ENCODE data around the gene CELF6.
"Not testable (repeated sequence)": the region's sequence is repeated elsewhere in the genome, so short reads cannot be mapped to it uniquely, and the experiment has no call there.

Gene CELF6

DNA sequence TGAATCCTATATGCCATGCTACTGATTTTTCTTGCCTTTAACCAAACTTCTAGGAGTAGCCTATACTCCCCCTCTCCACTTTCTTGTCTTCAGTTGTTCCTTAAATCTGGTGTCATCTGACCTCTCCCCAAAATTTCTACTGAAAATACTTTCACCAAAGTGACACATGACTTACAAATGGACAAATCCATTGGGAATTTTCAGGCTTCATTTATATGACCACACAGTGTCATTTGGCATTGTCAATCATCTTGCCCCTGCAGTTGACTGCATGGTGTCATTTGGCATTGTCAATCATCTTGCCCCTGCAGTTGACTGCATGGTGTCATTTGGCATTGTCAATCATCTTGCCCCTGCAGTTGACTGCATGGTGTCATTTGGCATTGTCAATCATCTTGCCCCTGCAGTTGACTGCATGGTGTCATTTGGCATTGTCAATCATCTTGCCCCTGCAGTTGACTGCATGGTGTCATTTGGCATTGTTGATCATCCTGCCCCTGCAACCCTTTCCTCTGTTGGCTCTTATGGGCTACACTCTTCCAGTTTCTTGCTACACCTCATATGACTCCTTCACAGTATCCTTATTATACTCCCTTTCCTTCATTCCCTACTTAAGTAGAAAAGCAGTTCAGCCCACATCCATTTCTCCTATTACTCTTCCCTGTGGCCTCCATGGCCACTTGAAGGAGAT is 44.2 kb downstream of the CELF6 start:
- FAIRE-seq; DNase-seq (ENCODE audit: extremely low spot score, insufficient read length, low read depth): not testable (repeated sequence)

DNA sequence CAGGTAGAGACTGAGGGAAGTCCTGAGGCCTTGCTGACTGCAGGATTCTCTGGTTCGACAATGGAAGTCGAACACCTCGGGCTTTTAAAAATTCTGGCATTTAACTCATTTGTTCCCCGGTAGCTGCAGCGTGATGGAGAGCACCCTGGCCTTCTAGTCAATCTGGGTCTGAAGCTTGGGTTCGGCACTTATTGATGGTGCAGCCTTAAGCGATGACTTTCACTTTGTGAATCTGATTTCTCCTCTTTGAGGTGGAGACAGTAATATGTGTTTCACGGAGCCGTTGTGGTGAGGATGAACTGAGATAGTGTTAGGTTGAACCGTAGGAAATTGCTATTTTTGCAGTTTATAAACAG is 47.0 kb downstream of the CELF6 start:
- FAIRE-seq, result peak; percentile 5
- no peak for DNase-seq (ENCODE audit: extremely low spot score, insufficient read length, low read depth)

DNA sequence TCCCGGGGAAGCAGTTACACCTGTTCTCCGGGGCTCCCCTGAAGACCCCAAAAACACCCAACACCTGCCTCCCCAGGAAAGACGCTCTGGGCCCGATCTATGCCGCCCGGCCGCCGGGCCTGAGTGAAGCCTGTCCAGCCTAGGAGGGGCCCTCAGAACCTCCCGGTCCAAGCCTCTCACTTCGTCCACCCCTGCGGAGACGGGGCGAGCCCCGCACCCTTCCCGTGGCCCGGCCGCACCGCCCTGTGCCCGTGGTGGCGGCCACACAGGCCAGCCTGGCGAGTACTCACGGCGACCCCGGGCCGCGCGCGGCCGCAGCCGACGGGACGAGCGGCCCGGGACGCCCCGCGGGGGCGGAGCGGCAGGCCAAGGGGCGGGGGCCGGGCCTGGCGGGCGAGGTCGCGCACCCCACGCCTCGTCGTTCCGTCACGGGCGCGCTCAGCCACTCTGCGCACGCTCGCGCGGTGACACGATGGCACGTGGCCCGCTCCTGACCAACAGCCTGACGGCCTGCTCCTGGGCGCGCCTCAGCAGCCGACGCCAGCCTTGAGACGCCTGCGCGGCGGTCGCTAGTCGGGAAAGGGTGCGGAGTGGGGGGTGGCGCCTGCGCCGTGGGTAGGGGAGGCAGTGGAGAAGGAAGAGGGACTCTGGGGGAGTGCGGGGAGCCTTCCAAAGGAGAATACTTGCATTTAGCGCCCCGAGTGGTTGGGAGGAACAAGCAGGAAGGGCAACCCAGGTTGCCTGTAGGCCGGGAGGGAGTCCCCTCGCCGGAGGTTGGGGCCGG is 47.6 kb downstream of the CELF6 start, which contains the start of gene PARP6:
TSS of gene PARP6 (minus strand) at position 342 of the 784 bp plus-strand sequence. CDS start 5,077 bp downstream, outside the sequence.
- DNase-seq (ENCODE audit: extremely low spot score, insufficient read length, low read depth), result peak; percentile 97
- FAIRE-seq, result peak; percentile 95

DNA sequence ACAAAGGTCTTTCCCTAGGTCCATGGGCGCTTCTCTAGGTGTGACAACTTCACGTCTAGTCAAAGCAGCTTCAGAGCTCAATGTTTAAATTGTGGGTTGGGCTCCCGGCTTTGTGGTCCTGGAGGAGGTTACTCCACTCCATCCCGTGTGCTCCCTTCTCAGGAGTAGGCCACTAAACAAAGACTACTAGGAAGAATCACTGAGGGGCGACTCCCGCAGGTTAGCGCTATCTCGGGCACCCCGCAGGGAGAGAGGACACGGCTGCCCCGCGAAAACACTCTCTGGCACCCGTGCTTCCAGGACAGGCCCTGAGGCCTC is 48.1 kb downstream of the CELF6 start:
- DNase-seq (ENCODE audit: extremely low spot score, insufficient read length, low read depth) (no peak), FAIRE-seq (peak; percentile 9)

DNA sequence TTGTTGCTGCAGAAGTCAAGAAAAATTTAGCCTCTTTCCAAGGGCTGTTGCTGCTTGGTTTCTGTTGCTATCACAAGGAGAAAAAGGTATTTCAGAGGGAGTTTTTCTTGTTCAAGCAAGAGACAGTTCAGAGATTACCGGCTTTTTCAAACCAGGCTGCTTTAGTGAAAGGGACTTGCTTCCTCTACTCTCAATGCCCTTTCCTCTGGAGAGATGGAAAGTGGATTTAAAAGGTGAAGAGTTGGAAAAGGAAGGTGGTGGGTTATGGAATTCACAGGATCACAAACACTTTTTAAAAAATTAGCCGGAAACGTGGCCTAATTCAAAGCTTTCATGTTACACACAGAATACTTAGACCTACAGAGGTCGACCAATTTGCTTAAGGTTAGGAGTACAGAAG is 48.7 kb downstream of the CELF6 start:
- DNase-seq (ENCODE audit: extremely low spot score, insufficient read length, low read depth) (no peak), FAIRE-seq (no peak)

DNA sequence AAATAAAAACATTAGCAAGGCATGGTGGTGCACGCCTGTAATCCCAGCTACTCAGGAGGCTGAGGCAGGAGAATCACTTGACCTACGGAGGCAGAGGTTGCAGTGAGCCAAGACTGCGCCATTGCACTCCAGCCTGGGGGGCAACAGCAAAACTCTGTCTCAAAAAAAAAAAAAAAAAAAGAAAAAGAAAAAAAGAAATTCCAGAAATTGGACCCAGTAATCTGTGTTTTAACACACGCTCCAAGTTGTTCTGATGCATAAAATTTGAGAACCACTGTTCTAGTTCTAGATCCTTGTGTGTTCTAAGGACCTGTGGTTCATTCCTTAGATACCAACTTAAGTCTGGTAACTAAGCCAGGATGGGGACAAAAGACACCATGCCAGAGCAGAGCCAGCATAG is 50.2 kb downstream of the CELF6 start:
- DNase-seq (ENCODE audit: extremely low spot score, insufficient read length, low read depth), result no peak
- FAIRE-seq, result no peak

DNA sequence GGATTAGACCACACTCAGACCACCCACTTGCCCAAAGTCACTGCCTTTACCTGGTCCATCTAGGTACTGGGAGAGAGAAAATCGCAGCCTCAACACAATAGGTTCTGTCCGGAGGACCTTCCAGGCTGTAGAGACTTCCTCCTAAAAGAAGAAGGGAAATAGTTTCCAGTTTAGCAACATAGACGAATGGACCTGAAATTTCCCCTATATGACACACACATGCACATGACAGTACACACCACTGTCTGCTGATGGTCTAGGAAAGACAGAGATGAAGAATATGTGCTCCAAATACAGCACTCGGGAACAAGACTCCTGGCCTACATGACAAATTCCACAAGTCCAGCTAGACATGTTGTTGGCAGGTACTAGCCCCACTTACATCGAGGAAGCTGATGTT is 54.9 kb downstream of the CELF6 start:
- FAIRE-seq, result no peak
- DNase-seq (ENCODE audit: extremely low spot score, insufficient read length, low read depth), result no peak

DNA sequence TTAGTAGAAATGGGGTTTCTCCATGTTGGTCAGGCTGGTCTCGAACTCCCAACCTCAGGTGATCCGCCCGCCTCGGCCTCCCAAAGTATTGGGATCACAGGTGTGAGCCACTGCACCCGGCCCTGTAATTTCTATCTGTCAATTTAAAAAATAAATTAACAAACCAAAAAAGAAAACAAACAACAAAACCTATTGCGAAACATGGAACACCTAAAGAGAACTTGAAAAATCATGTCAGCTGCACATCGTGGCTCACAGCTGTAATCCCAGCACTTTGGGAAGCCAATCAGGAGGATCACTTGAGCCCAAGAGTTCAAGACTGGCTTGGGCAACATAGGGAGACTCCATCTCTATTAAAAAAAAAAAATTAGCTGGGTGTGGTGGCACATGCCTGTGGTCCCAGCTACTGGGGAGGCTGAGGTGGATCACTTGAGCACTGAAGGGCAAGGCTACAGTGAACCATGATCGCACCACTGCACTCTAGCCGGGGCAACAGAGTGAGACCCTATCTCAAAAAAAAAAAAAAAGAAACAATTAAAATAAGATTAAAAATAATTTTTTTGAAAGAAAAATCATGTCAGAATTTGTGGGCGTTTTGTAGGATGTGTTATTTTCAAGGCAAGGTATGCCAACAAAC is 67.2 kb downstream of the CELF6 start:
- DNase-seq (ENCODE audit: extremely low spot score, insufficient read length, low read depth) (no peak), FAIRE-seq (no peak)

DNA sequence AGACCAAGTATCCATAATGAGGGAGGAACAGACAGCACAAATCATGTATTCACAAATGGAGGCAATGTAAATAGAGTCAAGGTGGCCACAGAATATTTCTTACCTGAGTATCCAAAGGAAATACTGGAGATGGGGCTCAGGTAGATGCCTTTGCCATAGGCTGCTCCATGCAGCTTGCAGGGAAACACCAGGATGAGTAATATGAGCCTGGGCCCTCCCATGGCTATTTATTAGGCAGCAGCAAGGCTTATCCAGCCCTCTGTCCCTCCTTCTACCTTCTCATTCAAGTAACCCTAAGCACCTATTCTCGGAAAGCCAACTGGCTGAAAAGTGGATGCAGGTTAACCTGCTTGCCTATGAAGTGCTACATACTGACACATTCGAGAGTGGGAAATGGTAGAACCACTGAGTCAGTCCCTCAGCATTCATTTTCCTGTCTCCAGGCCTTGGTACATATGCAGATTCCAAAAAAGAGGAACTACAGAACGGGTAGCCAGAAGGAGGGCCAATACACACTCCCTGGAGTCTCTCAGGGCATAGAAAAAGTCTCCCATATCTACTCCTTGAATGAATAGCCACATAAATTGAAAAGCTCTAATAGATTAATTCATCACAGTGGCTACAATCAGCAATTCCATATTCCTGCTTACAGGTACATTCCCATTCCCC is 70.7 kb downstream of the CELF6 start:
- no peak for FAIRE-seq
- DNase-seq (ENCODE audit: extremely low spot score, insufficient read length, low read depth), result no peak

DNA sequence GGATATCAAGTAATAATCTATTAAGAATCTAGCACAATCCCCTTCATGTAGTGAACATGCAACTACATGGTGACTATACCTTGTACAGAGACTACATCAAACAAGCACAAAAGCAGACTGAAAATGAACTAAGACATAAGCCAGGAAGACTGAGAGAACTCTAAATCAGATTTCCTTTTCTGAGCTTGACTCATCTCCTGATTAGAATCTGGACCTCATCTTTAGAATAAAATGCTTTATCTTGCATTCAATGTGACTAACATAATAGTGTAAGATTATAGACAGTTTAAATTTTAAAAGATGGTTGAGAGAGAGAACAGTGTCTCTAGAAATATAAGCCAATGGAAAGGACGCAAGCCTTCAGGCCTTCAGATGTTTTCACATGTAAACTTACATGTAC is 71.4 kb downstream of the CELF6 start:
- DNase-seq (ENCODE audit: extremely low spot score, insufficient read length, low read depth) (no peak), FAIRE-seq (no peak)

DNA sequence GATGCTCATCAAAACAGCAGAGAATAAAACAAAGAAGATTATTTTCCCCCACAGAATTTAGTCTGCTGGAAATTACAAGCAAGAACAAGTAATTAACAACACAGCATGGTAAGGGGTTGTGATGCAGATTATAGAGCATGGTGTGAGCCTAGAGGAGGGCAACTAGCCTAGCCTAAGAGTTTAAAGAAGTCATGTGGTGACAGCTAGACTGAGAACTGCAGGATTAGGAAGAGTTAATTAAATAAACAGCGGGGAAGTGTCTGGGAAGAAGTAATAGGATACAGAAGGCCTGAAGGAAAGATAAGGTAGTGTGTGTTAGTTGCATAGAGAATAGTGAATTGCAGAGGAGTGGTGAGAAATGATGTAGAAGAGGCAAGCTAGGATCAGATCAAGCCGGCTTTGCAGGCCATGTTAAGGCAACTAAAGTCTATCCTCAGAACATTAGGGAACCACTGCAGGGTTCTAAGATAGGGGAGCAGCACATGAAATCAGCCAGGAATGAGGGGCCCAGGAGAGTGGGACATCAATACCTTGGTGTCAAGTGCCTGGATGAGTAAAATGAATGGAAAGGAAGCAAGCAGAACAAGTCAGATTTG is 77.1 kb downstream of the CELF6 start:
- DNase-seq (ENCODE audit: extremely low spot score, insufficient read length, low read depth), result no peak
- FAIRE-seq, result no peak

DNA sequence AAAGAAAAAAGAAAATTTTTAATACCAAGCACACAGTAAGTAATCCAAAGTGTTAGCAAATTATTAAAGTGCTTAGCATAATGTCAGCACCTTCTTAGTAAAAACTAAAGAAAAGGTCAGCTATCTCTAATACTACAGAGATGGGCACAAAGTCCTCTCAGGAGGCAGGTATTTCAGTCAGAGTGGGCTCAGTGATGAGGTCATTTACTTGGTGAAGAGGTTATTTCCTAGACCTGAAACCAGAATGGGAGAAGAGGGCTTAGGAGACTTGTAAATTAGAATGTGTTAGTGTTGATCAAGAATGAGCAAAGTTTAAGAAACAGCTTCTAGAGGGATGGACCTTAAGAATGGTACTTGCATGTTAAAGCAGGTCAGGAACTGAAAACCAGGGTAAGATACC is 80.3 kb downstream of the CELF6 start:
- FAIRE-seq, result no peak
- DNase-seq (ENCODE audit: extremely low spot score, insufficient read length, low read depth), result no peak

DNA sequence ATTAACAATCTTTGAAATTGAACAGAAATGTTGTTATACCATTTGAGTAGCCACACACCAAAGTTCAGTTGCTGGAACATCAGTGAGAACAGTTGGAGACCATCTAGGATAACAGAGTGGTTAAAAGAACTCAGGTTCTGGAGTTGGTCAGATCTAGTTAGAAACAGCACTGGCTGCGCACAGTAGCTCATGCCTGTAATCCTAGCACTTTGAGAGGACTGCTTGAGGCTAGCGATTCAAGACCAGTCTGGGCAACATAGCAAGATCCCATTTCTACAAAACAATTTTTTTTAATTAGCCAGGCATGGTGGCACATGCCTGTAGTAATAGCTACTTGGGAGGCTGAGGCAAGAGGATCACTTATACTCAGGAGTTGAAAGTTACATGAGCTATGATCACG is 81.4 kb downstream of the CELF6 start:
- FAIRE-seq (no peak), DNase-seq (ENCODE audit: extremely low spot score, insufficient read length, low read depth) (no peak)

DNA sequence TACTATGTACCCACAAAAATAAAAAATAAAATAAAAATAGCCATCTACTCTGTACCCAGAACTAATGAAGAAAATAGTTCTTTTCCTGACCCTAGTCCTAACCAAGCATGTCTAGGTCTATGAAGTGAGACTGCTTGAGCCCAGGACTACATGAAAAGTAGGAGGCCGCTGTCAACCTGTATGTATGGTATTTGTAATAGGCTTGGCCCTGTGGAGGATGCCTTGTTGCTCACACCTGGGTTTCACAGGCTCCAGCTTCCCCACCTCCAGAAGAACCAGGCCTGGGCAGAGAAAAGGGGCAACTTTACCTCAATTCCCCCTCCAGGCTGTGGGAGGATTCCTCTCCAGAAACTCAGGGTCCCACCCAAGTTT is 82.1 kb downstream of the CELF6 start:
- DNase-seq (ENCODE audit: extremely low spot score, insufficient read length, low read depth) (no peak), FAIRE-seq (no peak)

DNA sequence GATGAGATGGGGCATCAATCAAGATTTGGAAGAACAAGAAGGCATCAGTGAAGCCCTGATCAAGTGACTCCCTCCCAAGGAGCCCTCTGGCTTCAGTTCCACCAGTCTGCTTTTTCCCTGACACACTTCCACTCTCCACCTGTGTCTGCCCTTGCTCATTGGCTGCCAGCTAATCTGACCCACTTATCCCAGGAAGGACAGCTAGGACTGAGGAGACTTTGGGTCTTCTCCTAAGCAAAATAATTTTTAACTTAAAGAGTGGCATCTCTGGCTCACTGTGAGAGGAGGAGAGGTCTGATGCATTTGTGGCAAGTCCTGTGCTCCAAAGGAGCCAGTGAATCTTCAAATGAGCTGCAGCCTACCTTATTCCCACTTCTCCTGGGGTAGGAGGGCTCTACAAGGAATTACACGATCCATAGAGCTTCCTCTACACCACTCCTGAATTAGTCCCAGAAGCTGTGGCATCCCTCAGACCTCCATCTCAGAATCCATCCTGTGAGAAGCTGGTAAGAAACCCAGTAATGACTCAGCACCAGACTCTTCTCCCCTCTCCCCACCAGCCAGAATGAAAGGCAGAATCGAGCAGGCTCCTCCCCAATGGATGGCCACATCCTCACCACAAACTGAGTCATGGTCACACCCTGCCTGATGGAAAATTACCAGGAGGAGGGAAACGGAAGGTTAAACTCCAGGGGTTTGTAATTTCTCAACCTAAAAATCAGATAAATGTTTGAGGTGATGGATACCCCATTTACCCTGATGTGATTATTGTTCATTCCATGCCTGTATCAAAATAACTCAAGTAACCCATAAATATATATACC is 82.7 kb downstream of the CELF6 start:
- FAIRE-seq, result peak; percentile 80

DNA sequence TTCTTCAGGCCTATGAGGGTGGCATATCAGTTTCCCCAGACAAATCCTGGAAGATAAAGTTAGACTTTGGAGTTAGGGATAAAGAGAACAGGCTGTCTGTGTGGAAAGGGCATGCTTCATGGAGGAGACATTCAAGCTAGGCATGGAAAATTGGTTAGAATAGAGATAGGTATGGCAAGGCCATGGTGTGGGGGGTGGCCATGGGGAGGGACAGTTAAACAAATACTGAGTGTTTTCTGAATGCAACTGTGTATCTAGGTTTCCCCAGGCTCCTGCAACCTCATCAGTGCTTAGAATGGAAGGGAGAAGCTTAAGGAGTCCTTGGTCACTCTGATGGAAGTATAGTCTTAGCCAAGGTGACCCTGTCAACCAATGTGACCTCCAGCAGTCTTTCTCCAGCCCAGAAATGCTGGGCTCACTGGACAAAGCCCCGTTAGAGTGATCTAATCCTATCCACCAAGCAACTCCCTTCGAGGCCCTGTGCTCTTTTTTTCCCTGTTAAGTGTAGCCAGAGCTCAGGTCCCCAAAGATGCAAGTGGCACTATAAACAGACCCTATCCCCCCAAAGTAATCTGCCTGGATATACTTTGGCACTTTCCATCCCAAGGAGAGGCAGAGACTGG is 83.5 kb downstream of the CELF6 start:
- FAIRE-seq, result no peak
- DNase-seq (ENCODE audit: extremely low spot score, insufficient read length, low read depth), result no peak

More for the DNA sequence above, 82.7 kb downstream of the CELF6 start:
- no peak for DNase-seq (ENCODE audit: extremely low spot score, insufficient read length, low read depth)

DNA sequence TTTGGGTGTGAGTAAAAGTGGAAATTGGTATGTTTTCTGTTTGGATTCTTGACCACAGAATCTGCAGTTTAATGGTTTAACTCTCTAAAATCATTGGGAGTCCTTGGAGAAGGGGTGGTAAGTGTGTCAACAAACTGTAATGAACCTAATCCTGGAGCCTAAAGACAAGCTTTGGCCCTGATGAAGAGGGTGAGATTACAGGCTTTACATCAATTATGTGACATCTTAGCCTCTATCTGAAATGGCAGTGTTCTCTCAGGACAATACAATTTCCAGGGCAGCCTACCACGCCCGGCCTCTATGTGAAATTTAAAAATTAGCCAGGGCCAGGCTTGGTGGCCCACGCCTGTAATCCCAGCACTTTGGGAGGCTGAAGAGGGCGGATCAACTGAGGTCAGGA is 84.7 kb downstream of the CELF6 start:
- no peak for DNase-seq (ENCODE audit: extremely low spot score, insufficient read length, low read depth)
- FAIRE-seq, result no peak

Measured in GM18507 (cell line).